Activated CD8-positive, alpha-beta T cell treated with anti-CD3 and anti-CD28 coated beads for 36 hours (primary cell): ENCODE data around the gene MUC3A. TPM values are rescaled to one million over a fixed set of nuclear protein-coding genes. Genes with fewer than 3 reads are reported as not detected.

ENCODE experiments used
- ATAC-seq: fragments of 200-7000 bp; cut with Tn5 transposase; one replicate; pipeline ENCODE4 v1.10.0; 2021; ENCODE audit warnings: mild to moderate bottlenecking, moderate library complexity
- CTCF ChIA-PET: fragments of 350-600 bp; sonication (Branson Sonifier 250); formaldehyde crosslinking; loops from one replicate; lab custom pipeline; 2021; ENCODE audit warnings: antibody characterized with exemption; lab: Charles Lee
- POLR2A ChIA-PET: fragments of 350-600 bp; sonication (Branson Sonifier 250); formaldehyde crosslinking; loops from one replicate; lab custom pipeline; 2021; ENCODE audit warnings: antibody characterized with exemption; lab: Charles Lee
- DNase-seq: peaks from one replicate; pipeline ENCODE4 v3.0.0-alpha.2; 2020
- H3K27ac Mint-ChIP-seq: one replicate; pipeline ENCODE4 v1.8.0; 2021; ENCODE audit warnings: mild to moderate bottlenecking, mixed read lengths
- H3K27me3 Mint-ChIP-seq: one replicate; pipeline ENCODE4 v1.8.0; 2021; ENCODE audit warnings: mixed read lengths
- H3K36me3 Mint-ChIP-seq: one replicate; pipeline ENCODE4 v1.8.0; 2021; ENCODE audit warnings: low read depth, mixed read lengths
- H3K4me1 Mint-ChIP-seq: one replicate; pipeline ENCODE4 v1.8.0; 2021; ENCODE audit warnings: low read depth, mixed read lengths
- H3K4me3 Mint-ChIP-seq: one replicate; pipeline ENCODE4 v1.8.0; 2021; ENCODE audit warnings: mild to moderate bottlenecking, moderate library complexity, mixed read lengths
- H3K9me3 Mint-ChIP-seq: one replicate; pipeline ENCODE4 v1.8.0; 2021; ENCODE audit warnings: mixed read lengths
- CTCF ChIP-seq: fragments of 200-600 bp; IDR thresholded peaks from one replicate; pipeline ENCODE4 v1.8.0; 2022; ENCODE audit warnings: antibody characterized with exemption, mild to moderate bottlenecking
- intact Hi-C: fragments of 100-400 bp; cut with micrococcal nuclease; formaldehyde crosslinking; loops from one replicate; pipeline ENCODE4 v1.10.0; 2022
- total RNA-seq, 2 experiments: library from RNA; stranded (reverse); gene quantifications; one replicate each; pipeline ENCODE4 v1.2.3, GENCODE V29; 2021

Gene MUC3A
- total RNA-seq, 2 experiments from 2014 or later = not detected

- DNase-seq = no peak
- intact Hi-C loops = loop anchor here (5.0 kb wide), 1 partner anchor 92 kb away; no protein-coding TSS in a partner anchor
- Mint-ChIP-seq H3K27ac (no peak overlapping the region), H3K36me3 (no peaks in the 10 kb centered on the region), H3K9me3 (no peaks in the 10 kb centered on the region), H3K4me1 (peaks cover 13% of the 10 kb centered on the region), H3K27me3 (peaks cover 53% of the 10 kb centered on the region), H3K4me3 (no peak overlapping the region)
- POLR2A ChIA-PET = no interaction called here
- no peak for ATAC-seq
- CTCF ChIA-PET = interaction anchor here (1.0 to 1.1 kb wide), 2 partner anchors 25 to 112 kb away, joined by 3 read pairs; no protein-coding TSS in a partner anchor
- TF ChIP-seq CTCF = no peak
These were observed 15.8 kb downstream of the MUC3A start for GRCh38 chr7:100965045-100965722.

- H3K9me3 Mint-ChIP-seq = no peaks in the 10 kb centered on the region
- ChIA-PET CTCF (interaction anchor here (0.7 to 1.1 kb wide), 4 partner anchors 26 to 112 kb away, joined by 3 to 4 read pairs (median 3); partner anchors contain the start of gene ACHE), POLR2A (no interaction called here)
- peaks cover 53% of the 10 kb centered on the region for H3K27me3 Mint-ChIP-seq
- TF ChIP-seq CTCF = peak; percentile 88
- intact Hi-C loops = loop anchor here (5.0 kb wide), 1 partner anchor 91 kb away; no protein-coding TSS in a partner anchor
- H3K36me3 Mint-ChIP-seq = no peaks in the 10 kb centered on the region
- ATAC-seq = peak; percentile 84
- peaks cover 13% of the 10 kb centered on the region for H3K4me1 Mint-ChIP-seq
- peak; percentile 85 for DNase-seq
- H3K4me3 Mint-ChIP-seq = peak overlapping the region; percentile 48
- no peak overlapping the region for H3K27ac Mint-ChIP-seq
These were observed 16.6 kb downstream of the MUC3A start for GRCh38 chr7:100965723-100966541.

GRCh38 chr7:100966542-100967291 lies 17.4 kb downstream of the MUC3A start:
- DNase-seq (no peak), ATAC-seq (peak; percentile 2)
- Mint-ChIP-seq H3K36me3 (no peaks in the 10 kb centered on the region), H3K27ac (no peak overlapping the region), H3K27me3 (peaks cover 53% of the 10 kb centered on the region), H3K4me3 (no peak overlapping the region), H3K9me3 (no peaks in the 10 kb centered on the region), H3K4me1 (peaks cover 13% of the 10 kb centered on the region)
- peak; percentile 24 for TF ChIP-seq CTCF
- intact Hi-C loops = loop anchor here (5.0 kb wide), 1 partner anchor 91 kb away; no protein-coding TSS in a partner anchor
- ChIA-PET POLR2A (no interaction called here), CTCF (interaction anchor here (1.0 to 1.1 kb wide), 2 partner anchors 71 to 111 kb away, joined by 3 read pairs; partner anchors contain the start of gene ACHE)

- DNase-seq (no peak), ATAC-seq (no peak)
- no peaks in the 10 kb centered on the region for H3K9me3 Mint-ChIP-seq
- H3K27me3 Mint-ChIP-seq = peaks cover 53% of the 10 kb centered on the region
- intact Hi-C loops = loop anchor here (5.0 kb wide), 1 partner anchor 90 kb away; no protein-coding TSS in a partner anchor
- POLR2A ChIA-PET = interaction anchor here (0.5 kb wide), 1 partner anchor 439 kb away, joined by 5 read pairs; no protein-coding TSS in a partner anchor
- CTCF ChIA-PET = interaction anchor here (0.9 kb wide), 1 partner anchor 10 kb away, joined by 3 read pairs; no protein-coding TSS in a partner anchor
- H3K36me3 Mint-ChIP-seq = no peaks in the 10 kb centered on the region
- H3K27ac Mint-ChIP-seq = no peak overlapping the region
- no peak overlapping the region for H3K4me3 Mint-ChIP-seq
- peaks cover 13% of the 10 kb centered on the region for H3K4me1 Mint-ChIP-seq
- no peak for TF ChIP-seq CTCF
These were observed 18.0 kb downstream of the MUC3A start for GRCh38 chr7:100967292-100967863.
